GM23338 (cell line): ENCODE measurements around the gene HOXA5. TPM values are rescaled to one million over a fixed set of nuclear protein-coding genes. Genes with fewer than 3 reads are reported as not detected.

Experiments
- ATAC-seq: fragments of 200-7000 bp; cut with Tn5 transposase; 3 replicates; pipeline ENCODE4 v1.9.1; 2020
- DNase-seq: peaks from one replicate; pipeline ENCODE4 v3.0.0-alpha.2; 2015; ENCODE audit warnings: low spot score
- H2AFZ ChIP-seq: fragments of 200-600 bp; sonication (generic); 2 replicates; pipeline ENCODE4 v1.8.0; 2016; ENCODE audit warnings: antibody characterized with exemption, mild to moderate bottlenecking, moderate library complexity
- H3F3A ChIP-seq: fragments of 200-600 bp; sonication (generic); replicated peaks from 2 replicates; pipeline ENCODE4 v1.8.0; 2017; ENCODE audit warnings: antibody characterized with exemption, mixed run types, low read depth
- H3K27ac ChIP-seq: fragments of 200-600 bp; sonication (generic); 2 replicates; pipeline ENCODE4 v1.6.1; 2016; ENCODE audit warnings: low read depth
- H3K27me3 ChIP-seq: fragments of 200-600 bp; sonication (generic); 2 replicates; pipeline ENCODE4 v1.8.0; 2016; ENCODE audit warnings: mild to moderate bottlenecking, mixed run types, moderate library complexity; ENCODE audit not compliant: insufficient read depth
- H3K36me3 ChIP-seq: fragments of 200-600 bp; sonication (generic); 2 replicates; pipeline ENCODE4 v1.8.0; 2016; ENCODE audit warnings: mild to moderate bottlenecking; ENCODE audit not compliant: insufficient read depth
- H3K4me1 ChIP-seq: fragments of 200-600 bp; sonication (generic); 2 replicates; pipeline ENCODE4 v1.8.0; 2016; ENCODE audit warnings: mild to moderate bottlenecking, moderate library complexity; ENCODE audit not compliant: insufficient read depth
- H3K4me2 ChIP-seq: fragments of 200-600 bp; sonication (generic); 2 replicates; pipeline ENCODE4 v1.7.1; 2017; ENCODE audit warnings: mixed run types
- H3K4me3 ChIP-seq: fragments of 200-600 bp; sonication (generic); 2 replicates; pipeline ENCODE4 v1.6.1; 2016; ENCODE audit warnings: mixed run types
- H3K79me2 ChIP-seq: fragments of 200-600 bp; sonication (generic); replicated peaks from 2 replicates; pipeline ENCODE4 v1.8.0; 2017; ENCODE audit warnings: mild to moderate bottlenecking; ENCODE audit not compliant: insufficient read depth
- H3K9me2 ChIP-seq: fragments of 200-600 bp; sonication (generic); 2 replicates; pipeline ENCODE4 v1.8.0; 2017; ENCODE audit not compliant: insufficient read depth
- H4K20me1 ChIP-seq: fragments of 200-600 bp; sonication (generic); replicated peaks from 2 replicates; pipeline ENCODE4 v1.8.0; 2017; ENCODE audit warnings: mild to moderate bottlenecking; ENCODE audit not compliant: insufficient read depth
- H3K27ac Mint-ChIP-seq: 2 replicates; pipeline ENCODE4 v1.8.0; 2020; ENCODE audit warnings: inconsistent platforms, mild to moderate bottlenecking, moderate library complexity, mixed read lengths
- H3K27me3 Mint-ChIP-seq: 3 replicates; pipeline ENCODE4 v1.8.0; 2022; ENCODE audit warnings: low read depth, mild to moderate bottlenecking, moderate library complexity, mixed read lengths, inconsistent platforms; ENCODE audit not compliant: insufficient read depth, poor library complexity
- H3K36me3 Mint-ChIP-seq: 3 replicates; pipeline ENCODE4 v1.8.0; 2021; ENCODE audit warnings: low read depth, mild to moderate bottlenecking, inconsistent platforms, moderate library complexity, mixed read lengths
- H3K4me1 Mint-ChIP-seq: 3 replicates; pipeline ENCODE4 v1.8.0; 2020; ENCODE audit warnings: mild to moderate bottlenecking, inconsistent platforms, mixed read lengths
- H3K4me3 Mint-ChIP-seq: 3 replicates; pipeline ENCODE4 v1.8.0; 2021; ENCODE audit warnings: moderate library complexity, mild to moderate bottlenecking, inconsistent platforms, mixed read lengths
- H3K9me3 Mint-ChIP-seq: 3 replicates; pipeline ENCODE4 v1.8.0; 2020; ENCODE audit warnings: moderate library complexity, mild to moderate bottlenecking, inconsistent platforms, mixed read lengths
- EZH2 ChIP-seq: fragments of 200-600 bp; sonication (generic); IDR thresholded peaks from one replicate; pipeline ENCODE4 v1.8.0; 2017; ENCODE audit warnings: antibody characterized with exemption, mild to moderate bottlenecking, low read depth; ENCODE audit not compliant: unreplicated experiment
- EZH2phosphoT487 ChIP-seq: fragments of 200-600 bp; sonication (generic); IDR thresholded peaks from one replicate; pipeline ENCODE4 v1.8.1; 2018; ENCODE audit warnings: antibody characterized with exemption; ENCODE audit not compliant: unreplicated experiment
- REST ChIP-seq: IDR thresholded peaks from one replicate; pipeline ENCODE4 v1.6.1; 2018; ENCODE audit warnings: antibody characterized with exemption; ENCODE audit not compliant: unreplicated experiment
- ZNF462 ChIP-seq: fragments of 250-450 bp; sonication (Bioruptor Pico); IDR thresholded peaks from 2 replicates; pipeline ENCODE4 v1.5.0; 2020; ENCODE audit warnings: mild to moderate bottlenecking, moderate library complexity
- polyA plus RNA-seq: library from polyadenylated mRNA; unstranded; fragments of >200 nt; fragmentation: Nextera tagmentation; extraction: Ambion mirVana; gene quantifications from 2 replicates; pipeline ENCODE4 v1.2.1, GENCODE V29; 2016
- total RNA-seq: library from RNA; depleted of rRNA; stranded (reverse); fragments of >200 nt; shearing (Covaris generic); gene quantifications from 2 replicates; pipeline ENCODE4 v1.2.3, GENCODE V29; 2014

HOXA5 gene
- total and polyA plus RNA-seq, 2 experiments from 2014 or later: not detected

GRCh38 chr7:27185854-27186667 lies 42.6 kb upstream of the HOXA5 start:
- H3K4me1 Mint-ChIP-seq: peaks cover 38% of the 10 kb centered on the region
- Histone ChIP-seq H3F3A (peaks cover 66% of the 10 kb centered on the region), H3K9me2 (no peaks in the 10 kb centered on the region), H3K36me3 (no peaks in the 10 kb centered on the region), H3K4me2 (peak overlapping the region; percentile 72), H4K20me1 (peaks cover 57% of the 10 kb centered on the region), H2AFZ (no peak overlapping the region), H3K27ac (no peak overlapping the region), H3K4me1 (peaks cover 68% of the 10 kb centered on the region), H3K79me2 (no peaks in the 10 kb centered on the region), H3K4me3 (peak overlapping the region; percentile 44), H3K27me3 (peaks cover 100% of the 10 kb centered on the region)
- H3K9me3 Mint-ChIP-seq: peaks cover 4% of the 10 kb centered on the region; the same call in 2 of the 3 replicates
- peaks cover 100% of the 10 kb centered on the region for H3K27me3 Mint-ChIP-seq
- ATAC-seq (no peak), DNase-seq (no peak)
- no peaks in the 10 kb centered on the region for H3K36me3 Mint-ChIP-seq
- TF ChIP-seq EZH2phosphoT487: peak; percentile 66
- no peak for TF ChIP-seq REST
- TF ChIP-seq ZNF462 (CRISPR knock-in tag): no peak
- peak; percentile 89 for TF ChIP-seq EZH2
- no peak overlapping the region; the same call in 2 of the 3 replicates for H3K4me3 Mint-ChIP-seq
- H3K27ac Mint-ChIP-seq: no peak overlapping the region
